Measurements from ENCODE around the gene PKDREJ. TPM values are rescaled to one million over a fixed set of nuclear protein-coding genes. Genes with fewer than 3 reads are reported as not detected.

The PKDREJ gene, protein sequence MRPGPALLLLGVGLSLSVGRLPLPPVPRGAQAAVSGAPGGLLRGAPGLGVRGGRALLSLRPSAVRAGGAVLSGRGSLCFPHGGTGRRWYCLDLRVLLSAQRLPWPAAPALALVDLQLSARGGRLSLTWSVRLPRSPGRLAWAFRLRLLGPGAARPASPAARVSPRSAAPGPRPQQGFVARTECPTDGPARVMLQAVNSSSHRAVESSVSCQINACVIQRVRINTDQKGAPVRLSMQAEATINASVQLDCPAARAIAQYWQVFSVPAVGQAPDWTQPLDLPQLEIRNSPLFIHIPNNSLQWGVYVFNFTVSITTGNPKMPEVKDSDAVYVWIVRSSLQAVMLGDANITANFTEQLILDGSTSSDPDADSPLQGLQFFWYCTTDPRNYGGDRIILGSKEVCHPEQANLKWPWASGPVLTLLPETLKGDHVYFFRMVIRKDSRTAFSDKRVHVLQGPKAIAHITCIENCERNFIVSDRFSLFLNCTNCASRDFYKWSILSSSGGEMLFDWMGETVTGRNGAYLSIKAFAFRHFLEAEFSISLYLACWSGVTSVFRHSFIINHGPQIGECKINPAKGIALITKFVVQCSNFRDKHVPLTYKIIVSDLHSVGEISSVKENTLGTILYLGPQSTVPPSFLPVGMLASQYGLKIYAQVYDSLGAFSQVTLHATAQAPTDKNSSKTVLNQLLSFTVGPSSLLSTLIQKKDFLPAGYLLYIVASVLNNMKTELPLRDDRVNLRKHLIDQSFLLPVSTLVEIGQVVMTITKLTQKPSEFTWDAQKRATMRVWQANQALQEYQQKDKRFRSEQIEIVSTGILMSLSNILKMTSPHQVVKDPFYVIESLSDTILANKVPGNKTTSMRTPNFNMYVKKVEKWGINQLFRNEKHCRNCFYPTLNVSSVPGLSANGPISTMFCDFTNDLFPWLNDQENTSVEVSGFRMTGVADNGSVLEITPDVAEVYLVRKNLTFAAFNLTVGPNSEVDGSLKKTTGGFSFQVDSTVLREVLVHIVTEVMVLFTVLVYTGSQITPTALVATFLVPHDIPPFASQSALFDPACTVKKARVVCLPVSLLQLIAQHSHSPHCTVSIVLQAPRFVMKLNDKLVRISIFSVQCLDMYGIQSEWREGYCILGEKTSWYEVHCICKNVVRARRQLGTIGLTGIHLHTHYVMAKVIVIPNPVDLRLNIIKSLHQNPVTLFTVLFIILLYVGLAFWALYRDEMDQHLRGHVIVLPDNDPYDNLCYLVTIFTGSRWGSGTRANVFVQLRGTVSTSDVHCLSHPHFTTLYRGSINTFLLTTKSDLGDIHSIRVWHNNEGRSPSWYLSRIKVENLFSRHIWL (N-terminal part only)
- 0.05 and 0.06 TPM in 2 replicates for total RNA-seq

GRCh38 chr22:46263216-46263590 lies at the start of gene PKDREJ:
Gene PKDREJ, minus strand, starts transcription at chr22:46263343. Its CDS starts 21 bp downstream, at chr22:46263322.

DNA sequence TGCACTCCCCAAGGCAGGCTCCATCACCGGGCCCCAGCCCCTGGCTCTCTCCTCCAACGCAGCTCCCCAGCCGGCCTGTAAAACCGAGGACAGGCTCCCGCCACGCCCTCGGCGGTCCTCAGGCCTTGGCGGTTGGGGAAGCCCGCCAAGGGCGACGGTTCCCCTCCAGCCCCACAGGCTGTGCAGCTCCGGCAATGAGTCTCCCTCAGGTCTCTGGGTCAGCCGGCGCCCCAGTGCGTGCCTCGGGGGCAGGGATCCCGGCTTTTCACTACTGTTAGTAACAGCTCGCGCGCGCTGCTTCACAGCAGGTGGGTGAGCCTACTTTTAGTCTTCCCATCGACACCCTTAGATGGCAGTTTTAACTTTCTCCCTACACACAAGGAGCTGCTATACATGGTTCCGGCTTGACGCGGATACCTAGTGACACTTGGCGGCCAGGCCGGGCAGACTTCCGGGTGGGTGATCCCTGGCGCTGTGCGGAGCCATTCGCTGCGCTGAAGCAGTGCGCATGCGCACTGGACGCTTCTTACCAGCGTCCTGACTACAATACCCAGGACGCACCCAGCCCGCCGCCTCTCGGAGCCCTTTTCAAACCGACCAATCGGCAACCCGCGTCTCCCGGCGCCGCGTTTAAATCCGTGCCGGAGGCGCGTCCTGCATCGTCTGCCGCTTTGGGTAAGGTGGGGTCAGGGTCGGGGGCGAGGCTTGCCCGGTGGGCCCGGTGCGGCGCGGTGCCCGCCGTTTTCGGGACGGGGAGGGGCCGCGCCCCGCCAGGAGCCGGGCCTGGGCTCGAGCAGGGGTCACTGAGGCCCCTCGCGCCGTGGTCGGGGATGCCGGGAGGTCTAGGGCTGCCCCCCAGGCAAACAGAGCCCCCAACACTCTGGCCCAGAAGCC lies 33.4 kb upstream of the PKDREJ start, which contains the start of gene GTSE1:
GTSE1 (plus strand) TSS at position 614 of the 894 bp plus-strand sequence. CDS start 531 bp downstream, outside the sequence.

DNA sequence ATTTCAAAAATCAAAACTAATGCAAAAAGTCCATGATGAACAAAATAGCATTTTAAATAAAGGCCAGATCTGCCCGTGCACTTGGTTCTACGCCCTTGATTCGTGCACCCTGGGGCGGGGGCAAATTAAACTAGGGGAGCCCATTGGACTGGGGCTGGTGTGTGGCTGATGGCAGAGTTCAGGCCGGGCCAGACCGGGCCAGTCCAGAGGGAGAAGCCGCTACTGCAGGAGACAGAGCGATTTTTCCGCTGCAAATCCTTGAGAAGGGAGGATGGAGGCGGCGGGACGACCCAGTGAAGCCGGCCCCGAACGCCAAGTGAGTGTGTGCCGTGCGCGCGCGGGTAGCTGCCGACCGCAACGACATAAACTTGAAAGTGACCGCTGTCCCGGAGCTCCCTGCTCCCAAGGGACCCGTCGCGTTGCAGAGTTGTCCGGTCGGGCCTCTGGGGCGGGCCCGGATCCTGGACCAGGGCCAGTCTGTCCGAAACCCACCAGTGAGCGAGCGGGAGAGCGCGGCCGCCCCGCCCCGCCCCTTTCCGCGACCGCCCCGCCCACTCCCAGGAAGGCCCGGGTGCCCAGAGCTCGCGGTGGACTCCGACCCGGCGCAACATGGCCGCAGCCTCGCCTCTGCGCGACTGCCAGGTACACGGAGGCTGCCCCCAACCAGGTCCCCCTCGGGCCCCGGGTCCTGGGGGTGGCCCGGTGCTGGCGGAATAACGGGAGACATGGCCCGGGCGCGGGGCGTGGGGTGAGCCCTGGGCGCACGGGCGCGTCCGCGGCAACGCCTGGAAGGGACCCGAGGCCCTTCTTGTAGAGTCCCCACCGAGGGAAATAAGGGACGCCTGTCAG lies 4.5 kb upstream of the PKDREJ start, which contains the start of gene TTC38:
TTC38 (plus strand) TSS at position 578 of the 849 bp plus-strand sequence; CDS start at position 610, 32 bp downstream.

DNA sequence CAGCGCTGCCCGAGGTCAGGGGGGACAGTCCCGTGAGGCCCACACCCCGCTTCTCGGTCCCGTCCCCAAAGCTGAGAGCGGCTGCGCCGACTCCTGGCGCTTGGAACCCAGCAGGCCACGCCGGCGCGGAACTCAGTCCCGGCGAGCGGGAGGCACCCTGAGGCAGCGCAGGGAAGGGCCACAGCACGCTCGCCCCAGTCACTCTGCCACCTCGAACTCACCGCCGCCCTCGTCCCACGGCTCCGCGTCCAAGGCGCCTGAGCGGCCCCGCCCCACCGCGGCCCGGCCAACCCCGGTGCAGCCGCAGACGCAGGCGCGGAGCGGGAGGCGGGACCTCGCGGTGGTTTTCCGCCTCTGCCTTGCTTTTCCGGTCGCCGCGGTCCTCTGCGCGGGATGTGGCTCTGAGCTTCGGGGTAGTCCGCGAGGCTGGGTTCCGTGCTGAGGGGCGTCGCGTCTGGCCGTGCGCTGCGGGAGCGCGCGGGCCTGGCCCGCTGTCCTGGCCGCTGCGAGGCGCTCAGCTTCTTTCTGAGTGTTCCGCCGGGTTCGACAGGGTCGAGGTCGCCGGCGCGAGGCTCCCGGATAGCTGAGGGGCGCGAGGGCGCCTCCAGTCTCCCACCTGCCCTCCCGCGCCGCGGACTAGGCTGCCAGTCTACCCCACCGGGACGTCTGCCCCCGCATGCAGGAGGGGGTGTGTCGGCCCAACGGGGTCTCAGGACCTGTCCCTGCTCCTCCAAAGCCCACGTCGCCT lies 12.9 kb downstream of the PKDREJ start, which contains the start of gene CDPF1:
CDPF1 (minus strand) TSS at position 259 of the 748 bp plus-strand sequence. CDS start 2,009 bp downstream, outside the sequence.

Other genes starting within 250 kb of the PKDREJ start
- gene PPARA, start 112.8 kb downstream of the PKDREJ start, total RNA-seq, result 9.8 and 20.0 TPM in 2 replicates
- gene CDPF1, start 13.1 kb downstream of the PKDREJ start, total RNA-seq, result 12.5 and 14.4 TPM in 2 replicates
- gene TTC38, start 4.7 kb upstream of the PKDREJ start, total RNA-seq, result 31.0 and 36.0 TPM in 2 replicates
- gene GTSE1, start 33.5 kb upstream of the PKDREJ start, total RNA-seq, result 0.62 and 2.9 TPM in 2 replicates
- gene TRMU, start 72.4 kb upstream of the PKDREJ start, total RNA-seq, result 16.2 and 21.3 TPM in 2 replicates

Measured in cardiac ventricle fibroblast (primary cell).